Measurements from ENCODE around the gene RGCC. TPM values are rescaled to one million over a fixed set of nuclear protein-coding genes. Genes with fewer than 3 reads are reported as not detected.

RGCC gene
- total and polyA plus RNA-seq, 2 donors (not counting 3 experiments of a cell fraction or from before 2014, with no cell fraction given) = 112 to 138 TPM

GRCh38 chr13:41452462-41452861 is 4.9 kb upstream of the RGCC start:
- Histone ChIP-seq H3K27ac (ENCODE audit: insufficient read depth, low read depth, low read length) (no peak overlapping the region), H3K9ac (replicated peaks; ENCODE audit: extremely low read depth, insufficient read depth, low read length) (no peak overlapping the region), H3K9me1 (replicated peaks; ENCODE audit: control insufficient read depth, extremely low read depth, insufficient read depth, low read length) (no peaks in the 10 kb centered on the region), H3K4me3 (replicated peaks in 1 of 3; ENCODE audit: insufficient read depth in 1 of 3, low read depth in 1 of 3, low read length in 3 of 3) (no peak overlapping the region), H3K4me2 (ENCODE audit: insufficient read depth, low read length) (no peak overlapping the region), H4K20me1 (replicated peaks; ENCODE audit: control insufficient read depth, extremely low read depth, insufficient read depth, low read length) (no peaks in the 10 kb centered on the region), H3K4me1 (ENCODE audit: control insufficient read depth, extremely low read depth, insufficient read depth, low read length) (peaks cover 5% of the 10 kb centered on the region), H3K79me2 (ENCODE audit: control insufficient read depth, insufficient read depth, low read length) (no peaks in the 10 kb centered on the region), H3K27me3 (ENCODE audit: control insufficient read depth in 2 of 2, insufficient read depth in 2 of 2, low read length in 2 of 2) (peaks cover 11 to 12% of the 10 kb centered on the region in 2 experiments), H3K36me3 (ENCODE audit: control insufficient read depth in 2 of 2, extremely low read depth in 1 of 2, insufficient read depth in 2 of 2, low read length in 2 of 2) (no peaks in the 10 kb centered on the region), H2AFZ (ENCODE audit: low read depth, low read length) (no peak overlapping the region), H3K9me3 (replicated peaks; ENCODE audit: control insufficient read depth, insufficient read depth, low read length) (no peaks in the 10 kb centered on the region)
- FAIRE-seq = no peak
- POLR2A ChIA-PET = no interaction called here
- CTCF ChIA-PET = no interaction called here
- intact Hi-C loops (cut with micrococcal nuclease) (no loop called here), dilution Hi-C loops (cut with MboI; ENCODE audit: extremely low pct_ligation_motif_present, low sequenced_read_pairs) (no loop called here)
- DNase-seq (ENCODE audit: low read depth, low spot score) = no peak
- no peak for TF ChIP-seq JUN (IDR thresholded peaks at IDR 0.05; ENCODE audit: borderline replicate concordance, insufficient read depth, insufficient read length, low read depth)
- TF ChIP-seq MYC (IDR thresholded peaks at IDR 0.05; ENCODE audit: low read depth, low read length) = no peak
- no peak for TF ChIP-seq FOS (IDR thresholded peaks at IDR 0.05; ENCODE audit: borderline replicate concordance, insufficient read depth, low read length)
- no peak for TF ChIP-seq GATA2 (IDR thresholded peaks at IDR 0.05; ENCODE audit: insufficient read depth, insufficient read length, low read depth, low read length)
- TF ChIP-seq EZH2 (IDR thresholded peaks at IDR 0.05; ENCODE audit: borderline replicate concordance, low read depth, low read length, severe bottlenecking) = no peak
- no peak for TF ChIP-seq POLR2AphosphoS5 (IDR thresholded peaks at IDR 0.05; ENCODE audit: insufficient read depth, low read depth, low read length)
- TF ChIP-seq, protein P1, sequence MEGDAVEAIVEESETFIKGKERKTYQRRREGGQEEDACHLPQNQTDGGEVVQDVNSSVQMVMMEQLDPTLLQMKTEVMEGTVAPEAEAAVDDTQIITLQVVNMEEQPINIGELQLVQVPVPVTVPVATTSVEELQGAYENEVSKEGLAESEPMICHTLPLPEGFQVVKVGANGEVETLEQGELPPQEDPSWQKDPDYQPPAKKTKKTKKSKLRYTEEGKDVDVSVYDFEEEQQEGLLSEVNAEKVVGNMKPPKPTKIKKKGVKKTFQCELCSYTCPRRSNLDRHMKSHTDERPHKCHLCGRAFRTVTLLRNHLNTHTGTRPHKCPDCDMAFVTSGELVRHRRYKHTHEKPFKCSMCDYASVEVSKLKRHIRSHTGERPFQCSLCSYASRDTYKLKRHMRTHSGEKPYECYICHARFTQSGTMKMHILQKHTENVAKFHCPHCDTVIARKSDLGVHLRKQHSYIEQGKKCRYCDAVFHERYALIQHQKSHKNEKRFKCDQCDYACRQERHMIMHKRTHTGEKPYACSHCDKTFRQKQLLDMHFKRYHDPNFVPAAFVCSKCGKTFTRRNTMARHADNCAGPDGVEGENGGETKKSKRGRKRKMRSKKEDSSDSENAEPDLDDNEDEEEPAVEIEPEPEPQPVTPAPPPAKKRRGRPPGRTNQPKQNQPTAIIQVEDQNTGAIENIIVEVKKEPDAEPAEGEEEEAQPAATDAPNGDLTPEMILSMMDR (IDR thresholded peaks at IDR 0.05; ENCODE audit: extremely low read depth in 1 of 2, insufficient read depth in 1 of 2, low read depth in 1 of 2, low read length in 2 of 2) = no peak
- TF ChIP-seq MAX (IDR thresholded peaks at IDR 0.05; ENCODE audit: insufficient read depth, insufficient read length) = no peak
- TF ChIP-seq POLR2A (IDR thresholded peaks at IDR 0.05; ENCODE audit: low read depth, low read length) = no peak
- BruUV-seq (replicated peaks) = no TSS peak
